HG02763 (cell line): ENCODE measurements around the gene ANO3.

Experiments
- ATAC-seq: cut with Tn5 transposase; IDR thresholded peaks from one replicate; pipeline ENCODE4 v1.9.1; 2021; ENCODE audit warnings: mild to moderate bottlenecking, moderate library complexity; ENCODE audit not compliant: unreplicated experiment

ANO3 gene

DNA sequence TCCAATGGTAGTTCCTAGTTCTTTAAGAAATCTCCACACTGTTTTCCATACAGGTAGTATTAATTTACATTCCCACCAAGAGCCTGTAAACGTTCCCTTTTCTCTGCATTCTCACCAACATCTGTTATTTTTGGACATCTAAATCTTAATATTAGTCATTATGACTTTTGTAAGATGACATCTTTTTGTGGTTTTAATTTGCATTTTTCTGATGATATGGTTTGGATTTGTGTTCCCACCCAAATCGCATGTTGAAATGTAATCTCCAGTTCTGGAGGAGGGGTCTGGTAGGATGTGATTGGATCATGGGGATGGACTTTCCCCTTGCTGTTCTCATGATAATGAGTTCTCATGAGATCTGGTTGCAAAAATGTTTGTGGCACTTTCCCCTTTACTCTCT is 151.2 kb downstream of the ANO3 start:
- no peak for ATAC-seq

DNA sequence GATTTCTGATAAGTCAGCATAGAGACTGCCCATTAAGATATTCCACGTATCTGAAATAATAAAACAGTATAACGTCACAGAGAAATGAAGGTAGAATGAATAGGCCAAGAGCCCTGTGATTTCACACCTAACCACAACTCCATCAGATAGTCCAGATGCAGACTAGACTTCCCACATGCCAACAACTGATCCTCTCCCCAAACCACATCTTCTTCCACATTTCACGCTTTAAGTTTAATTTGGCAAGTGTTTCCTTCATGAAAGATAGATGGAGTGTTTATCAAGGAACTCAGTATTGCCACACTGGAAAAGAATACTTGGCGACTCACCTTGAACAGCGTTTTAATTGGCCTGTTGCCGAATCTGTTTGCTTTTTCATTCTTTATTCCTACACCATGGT is 158.6 kb downstream of the ANO3 start:
- ATAC-seq, result no peak

DNA sequence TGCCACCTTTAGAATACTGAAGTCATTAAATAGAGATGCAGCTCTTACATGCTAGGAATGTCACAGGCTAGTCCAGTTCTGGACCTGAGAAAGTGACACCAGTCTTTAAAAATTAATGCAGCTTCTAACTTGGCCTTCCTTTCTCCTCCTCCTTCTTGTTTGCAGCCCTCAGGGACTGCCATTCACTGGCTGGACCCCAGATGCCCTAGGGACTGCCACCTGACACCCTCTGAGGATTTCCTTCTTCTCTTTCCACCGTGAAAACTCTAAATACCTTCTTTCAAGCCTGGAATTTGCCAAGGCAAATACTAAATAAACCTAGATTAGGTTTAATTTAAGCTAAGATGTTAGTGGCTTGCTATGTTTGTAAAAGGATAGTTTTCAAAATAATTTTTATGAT is 161.7 kb downstream of the ANO3 start:
- ATAC-seq, result no peak

DNA sequence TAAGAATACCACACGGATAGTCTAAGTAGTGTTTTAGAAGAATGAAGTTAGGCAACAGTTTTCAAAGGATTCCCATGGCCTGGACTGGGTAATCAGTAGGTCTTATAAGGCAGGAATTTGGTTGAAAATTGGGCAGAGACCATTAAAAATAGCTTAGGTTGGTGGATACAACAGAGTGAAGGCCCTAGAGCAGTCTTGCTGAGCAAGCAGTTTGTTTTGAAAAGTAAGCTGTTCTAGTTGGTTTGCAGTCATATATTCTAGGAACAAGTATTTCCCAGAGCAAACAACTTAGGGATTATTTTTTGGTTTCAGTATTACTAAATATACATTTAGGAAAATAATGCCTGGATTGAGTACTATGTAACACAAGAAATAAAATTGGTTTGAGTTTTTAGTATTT is 175.3 kb downstream of the ANO3 start:
- ATAC-seq, result no peak

DNA sequence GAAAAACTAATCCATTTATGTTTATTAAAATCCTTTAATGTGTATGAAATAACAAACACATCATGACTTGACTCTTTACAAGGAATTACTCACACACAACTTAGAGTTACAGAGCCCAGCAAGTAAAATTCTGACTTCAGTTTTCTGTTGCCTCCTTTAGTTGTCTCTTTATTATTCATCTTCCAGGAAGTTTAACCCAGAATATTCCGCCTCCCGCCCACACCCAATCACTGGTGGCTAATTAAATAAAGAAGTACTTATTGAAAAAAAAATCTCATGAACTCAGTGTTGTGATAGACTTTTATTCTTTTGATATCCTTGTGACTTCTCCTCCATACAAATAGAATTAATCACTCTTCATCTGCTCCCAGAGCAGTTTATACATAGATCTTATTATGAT is 178.2 kb downstream of the ANO3 start:
- ATAC-seq, result no peak

DNA sequence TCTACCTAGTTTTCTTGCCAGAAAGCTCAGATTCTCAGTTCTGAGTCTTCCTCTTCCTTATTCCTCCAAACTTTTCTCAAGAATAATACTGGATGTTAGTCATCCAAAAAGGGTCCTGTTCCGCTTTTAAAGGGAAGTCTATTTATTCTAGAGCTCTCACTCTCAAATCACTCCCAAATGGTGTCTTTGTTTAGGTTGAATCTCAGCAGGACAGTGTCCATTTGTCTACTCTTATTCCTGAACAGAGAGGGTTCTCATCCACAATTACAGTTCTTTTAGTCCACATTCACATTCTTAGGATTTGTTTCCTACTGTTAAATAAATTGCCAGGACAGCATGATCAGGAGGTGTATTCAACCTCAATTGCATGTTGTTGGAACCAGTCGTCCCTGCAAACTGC is 178.8 kb downstream of the ANO3 start:
- no peak for ATAC-seq

DNA sequence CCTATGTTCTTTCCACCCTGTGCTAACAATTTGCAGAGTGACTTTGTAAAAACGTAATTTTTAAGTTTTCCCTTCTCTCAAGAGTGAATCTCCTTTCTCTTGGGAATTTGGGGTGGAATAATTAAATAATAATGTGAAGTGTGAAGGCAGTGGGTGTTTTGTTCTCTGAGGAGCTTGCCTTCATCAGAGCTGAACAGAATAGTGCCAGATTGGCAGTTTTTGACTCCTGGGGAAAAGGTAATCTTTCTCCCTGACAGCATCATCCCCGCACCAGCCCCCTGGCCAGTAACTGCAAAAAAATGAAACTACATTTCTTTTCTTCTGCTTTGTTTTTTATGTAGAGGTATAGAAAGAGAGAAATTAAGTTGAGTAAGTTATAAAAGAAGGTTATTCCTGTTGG is 180.3 kb downstream of the ANO3 start:
- ATAC-seq, result no peak

DNA sequence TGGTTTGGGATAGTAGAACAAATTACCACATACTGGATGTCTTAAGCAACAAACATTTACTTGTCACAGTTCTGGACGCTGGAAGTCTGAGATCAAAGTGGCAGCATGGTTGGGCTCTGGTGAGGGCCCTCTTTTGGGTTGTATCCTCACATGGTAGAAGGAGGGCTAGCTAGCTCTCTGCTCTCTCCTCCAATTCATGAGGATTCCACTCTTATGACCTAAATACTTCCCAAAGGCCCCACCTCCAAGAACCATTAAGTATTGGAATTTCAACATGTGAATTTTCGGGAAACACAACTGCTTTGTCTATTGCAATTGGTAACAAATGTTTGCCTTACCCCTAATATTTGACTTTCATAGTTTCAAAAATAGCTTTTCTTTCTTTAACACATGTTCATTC is 187.5 kb downstream of the ANO3 start:
- ATAC-seq, result no peak

DNA sequence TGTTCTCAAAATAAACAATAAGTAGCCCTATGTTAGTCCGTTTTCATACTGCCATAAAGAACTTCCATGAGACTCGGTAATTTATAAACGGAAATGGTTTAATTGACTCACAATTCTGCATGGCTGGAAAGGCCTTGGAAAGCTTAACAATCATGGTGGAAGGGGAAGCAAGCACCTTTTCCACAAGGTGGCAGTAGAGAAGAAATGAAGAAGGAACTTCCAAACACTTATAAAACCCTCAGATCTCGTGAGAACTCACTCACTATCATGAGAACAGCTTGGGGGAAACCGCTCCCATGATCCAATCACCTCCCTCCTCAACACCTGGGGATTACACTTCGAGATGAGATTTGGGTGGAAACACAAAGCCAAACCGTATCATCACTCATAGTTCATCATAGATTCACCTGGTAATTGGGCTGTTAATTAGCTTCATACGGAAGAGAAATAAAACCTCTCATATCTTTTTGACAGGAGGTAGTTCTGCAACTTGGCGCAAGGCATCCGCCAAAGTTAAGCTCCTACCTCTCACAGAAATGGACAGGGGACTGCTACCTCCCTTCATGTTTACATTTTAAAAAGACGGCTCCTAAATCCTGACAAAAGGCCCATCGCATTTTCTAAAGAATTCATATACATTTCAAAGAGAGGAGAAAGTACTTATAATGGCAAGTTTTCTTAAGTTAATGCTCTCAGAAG is 191.1 kb downstream of the ANO3 start:
- no peak for ATAC-seq

DNA sequence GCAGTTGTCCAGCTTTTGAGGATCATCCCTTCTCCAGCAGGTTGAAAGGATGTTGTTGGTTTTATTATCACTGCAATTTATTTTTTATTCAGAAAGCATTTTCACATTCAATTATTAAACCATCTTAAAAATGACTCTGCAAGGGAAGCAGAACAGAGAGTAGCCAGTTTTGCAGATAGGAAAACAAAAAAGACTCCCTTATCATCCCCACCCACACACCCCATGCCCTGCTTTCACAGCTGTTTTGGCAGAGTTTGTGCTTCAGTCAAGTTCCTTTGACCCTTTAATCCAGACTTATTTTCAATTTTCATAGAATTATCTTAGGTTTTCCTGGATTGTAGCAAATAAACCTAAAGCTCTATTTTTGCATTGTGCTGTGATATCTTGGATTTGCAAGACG is 195.8 kb downstream of the ANO3 start:
- ATAC-seq, result no peak

DNA sequence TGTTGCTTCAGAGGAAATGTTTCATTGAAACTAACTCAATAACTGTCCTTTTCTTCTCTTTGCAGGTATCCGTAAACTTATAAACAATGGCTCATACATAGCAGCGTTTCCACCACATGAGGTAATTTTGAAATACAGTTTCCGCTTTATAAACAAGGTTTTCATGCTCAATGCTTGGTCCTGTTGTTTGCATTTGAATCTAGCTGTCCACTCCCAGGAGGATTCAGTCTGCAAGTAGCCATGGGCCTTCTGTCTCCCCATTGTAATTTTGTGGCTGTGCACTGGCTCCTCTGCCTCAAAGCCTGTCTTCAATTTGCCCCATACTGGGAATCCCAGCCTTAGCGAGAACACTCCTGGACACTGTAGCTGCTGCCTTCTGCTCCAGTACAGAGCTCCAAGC is 205.4 kb downstream of the ANO3 start:
- ATAC-seq, result no peak

DNA sequence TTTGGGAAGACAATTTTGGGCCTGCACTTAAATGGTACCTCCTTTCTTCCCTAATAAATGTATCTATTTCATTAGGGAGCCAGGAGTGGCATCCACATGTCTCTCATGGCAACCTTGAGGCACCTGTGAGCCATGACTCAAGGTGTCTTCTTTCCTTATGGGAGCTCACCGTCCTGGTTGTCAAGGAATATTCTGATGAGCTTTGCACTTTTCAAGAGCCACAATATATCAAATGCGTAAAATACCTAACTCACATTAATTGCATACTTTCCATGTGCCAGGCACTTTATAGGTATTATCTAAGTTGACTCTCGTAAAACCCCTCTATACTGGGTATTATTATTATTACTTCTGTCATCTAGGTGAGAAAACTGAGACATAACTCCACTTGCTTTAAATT is 207.6 kb downstream of the ANO3 start:
- no peak for ATAC-seq

DNA sequence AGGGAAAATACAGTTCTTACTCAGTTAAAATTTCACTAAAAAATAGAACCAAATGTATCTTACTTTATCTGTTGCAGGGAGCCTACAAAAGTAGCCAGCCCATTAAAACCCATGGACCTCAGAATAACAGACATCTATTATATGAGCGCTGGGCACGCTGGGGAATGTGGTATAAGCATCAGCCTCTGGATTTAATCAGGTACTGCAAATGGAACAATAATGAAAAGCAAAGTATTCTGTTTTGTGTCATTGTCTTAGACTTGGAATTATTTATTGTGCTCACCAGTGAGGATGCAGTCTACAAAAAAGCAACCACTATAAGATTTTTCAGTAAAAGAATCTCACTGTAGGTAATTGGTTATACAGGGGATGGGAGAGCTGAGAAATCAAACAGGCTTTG is 209.9 kb downstream of the ANO3 start:
- ATAC-seq, result no peak

DNA sequence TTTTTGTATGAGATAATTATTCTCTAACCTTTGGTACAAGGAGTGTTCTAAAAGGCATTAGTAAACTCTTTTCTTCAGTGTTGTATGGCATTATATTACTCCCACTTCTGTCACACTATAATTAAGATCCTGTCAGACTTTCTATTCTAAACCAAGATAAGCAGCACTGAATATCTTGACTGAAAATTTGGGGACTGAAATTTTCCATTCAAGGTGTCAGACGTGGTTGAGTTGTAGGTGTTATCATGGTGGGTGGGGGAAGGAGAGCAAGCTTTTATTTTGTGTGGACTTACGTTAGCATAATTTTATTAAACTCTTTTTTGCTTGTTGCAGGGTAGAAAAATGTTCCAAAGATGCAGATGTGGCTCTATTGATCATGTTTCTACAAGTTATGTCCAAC is 217.2 kb downstream of the ANO3 start:
- no peak for ATAC-seq

DNA sequence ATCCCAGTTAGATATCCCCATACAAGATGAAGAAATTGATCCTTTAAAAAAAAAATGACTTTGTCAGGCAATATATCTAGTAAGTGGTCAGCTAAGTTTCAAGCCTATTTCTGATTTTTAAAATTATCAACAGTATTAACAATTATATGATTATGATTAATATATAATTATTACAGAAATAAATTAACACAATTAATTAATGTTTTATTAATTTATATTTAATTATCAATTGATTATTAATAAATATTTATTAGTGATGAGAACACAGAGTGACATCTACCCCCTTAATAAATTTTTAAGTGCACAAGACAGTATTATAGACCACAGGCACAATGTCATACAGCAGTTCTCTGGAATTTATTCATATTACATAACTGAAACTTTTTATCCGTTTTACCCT is 218.1 kb downstream of the ANO3 start:
- no peak for ATAC-seq

DNA sequence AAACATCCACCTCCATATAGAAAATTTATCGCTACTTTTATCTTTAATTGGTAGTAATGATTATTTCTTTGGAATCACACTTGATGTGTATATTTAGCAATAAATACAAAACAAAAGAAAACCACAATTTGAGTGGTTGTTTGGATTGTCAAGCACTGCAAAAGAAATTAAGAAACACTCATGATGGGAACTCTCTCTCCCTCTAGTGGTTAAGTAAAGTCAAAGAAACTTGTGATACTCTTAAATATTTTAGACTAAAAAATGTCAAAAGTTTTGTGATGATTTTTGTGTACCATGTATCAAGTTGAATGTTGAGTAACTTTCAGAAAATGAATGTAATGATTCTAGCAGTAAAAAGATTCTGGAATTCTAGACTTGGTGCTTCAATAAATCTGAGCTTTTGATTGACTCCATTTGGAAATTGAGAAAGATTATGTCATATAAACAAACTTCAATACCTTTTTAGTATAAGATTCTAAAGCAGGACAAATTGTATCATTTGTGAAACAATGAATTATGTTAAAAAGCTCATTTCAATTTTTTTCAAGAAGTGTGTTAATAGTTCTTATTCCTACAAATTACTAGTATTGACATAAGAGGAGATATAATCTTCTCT is 219.4 kb downstream of the ANO3 start:
- no peak for ATAC-seq

DNA sequence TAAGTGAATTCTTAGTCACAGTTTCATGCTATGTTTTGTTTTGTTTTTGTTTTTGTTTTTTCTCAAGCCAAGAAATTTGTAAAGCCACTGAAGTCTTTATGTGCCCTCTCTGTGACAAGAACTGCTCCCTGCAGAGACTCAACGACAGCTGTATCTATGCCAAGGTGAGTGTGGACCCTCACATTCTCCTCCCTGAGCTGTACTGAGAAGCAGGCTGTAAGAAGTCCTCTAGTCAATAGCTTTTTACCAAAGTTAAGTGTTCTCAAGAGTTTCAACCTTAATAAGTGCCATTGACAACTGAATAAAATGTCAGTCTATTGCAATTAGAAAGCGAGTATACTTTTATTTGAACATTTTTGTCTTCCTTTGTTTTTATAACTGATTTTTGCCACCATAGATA is 221.3 kb downstream of the ANO3 start:
- no peak for ATAC-seq

DNA sequence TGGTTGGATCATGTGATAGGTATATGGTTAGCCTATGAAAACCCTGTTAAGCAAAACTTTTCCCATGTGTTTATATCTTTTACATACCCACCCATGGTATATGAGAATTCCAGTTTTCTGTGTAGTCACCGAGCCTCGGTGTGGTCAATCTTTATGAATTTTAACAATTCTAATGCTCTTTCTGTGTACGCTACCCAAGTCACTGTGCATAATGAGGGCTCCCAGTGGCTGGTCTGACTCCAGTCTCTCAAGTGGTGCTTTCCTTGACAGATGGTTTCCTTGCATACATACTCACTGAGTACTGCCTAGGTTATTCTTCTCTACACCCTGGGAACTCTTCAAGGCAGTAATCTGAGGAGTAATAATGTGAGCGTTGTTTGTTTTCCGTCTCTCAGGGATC is 222.5 kb downstream of the ANO3 start:
- ATAC-seq, result no peak

DNA sequence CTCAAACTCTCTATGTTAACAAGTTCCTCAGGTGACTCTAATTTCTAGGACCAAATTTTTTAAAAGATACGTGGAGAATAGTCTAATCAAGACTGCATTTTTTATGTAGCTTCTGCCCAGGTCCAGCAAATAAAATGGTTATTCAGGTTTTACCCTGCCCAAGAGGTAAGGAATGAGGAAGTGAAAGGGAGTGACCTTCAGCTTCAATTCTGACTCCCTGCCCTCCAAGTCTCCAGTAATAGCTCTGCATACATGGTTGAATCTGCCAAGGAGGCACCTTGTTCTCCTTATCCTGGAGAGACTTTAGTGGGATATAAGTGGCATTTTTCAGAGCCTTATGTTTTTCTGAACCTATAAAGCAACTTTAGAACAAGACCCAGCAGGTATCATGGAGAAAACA is 224.7 kb downstream of the ANO3 start:
- no peak for ATAC-seq

DNA sequence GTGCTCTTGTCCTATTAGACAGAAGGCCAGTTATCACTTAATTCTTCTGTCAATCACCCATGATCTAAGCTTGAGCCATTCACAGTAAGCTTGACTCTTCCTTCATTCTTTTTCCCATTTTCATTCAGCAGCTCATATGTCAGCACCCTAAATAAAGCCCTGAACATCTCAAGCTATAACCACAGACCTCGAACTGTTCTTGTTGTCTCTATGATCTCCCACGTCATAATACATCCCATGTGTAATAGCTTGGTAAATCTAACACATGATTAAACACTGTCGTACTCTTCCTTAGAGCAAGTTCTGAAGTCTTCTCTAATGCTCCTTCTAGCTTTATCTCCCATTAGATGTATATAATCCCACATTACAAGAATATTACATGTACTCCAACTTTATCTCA is 225.7 kb downstream of the ANO3 start:
- no peak for ATAC-seq

DNA sequence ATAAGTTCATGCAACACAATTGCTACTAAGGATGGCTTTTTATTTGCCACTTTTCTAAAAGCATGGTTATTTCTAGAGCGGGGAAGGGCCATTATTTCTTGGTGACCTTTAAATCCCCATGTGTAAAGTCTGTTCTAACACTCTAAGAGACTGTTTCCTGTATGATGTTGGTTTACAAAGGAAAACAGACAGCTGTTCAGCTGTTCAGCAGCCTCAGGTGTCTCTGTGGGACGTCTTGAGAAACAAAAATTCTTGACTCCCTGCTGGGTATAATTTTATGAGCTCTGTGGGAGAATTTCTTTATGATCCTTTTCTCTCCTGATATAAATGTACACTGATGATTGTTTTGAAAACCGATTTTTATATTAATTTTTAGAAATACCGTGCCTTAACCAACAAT is 226.3 kb downstream of the ANO3 start:
- ATAC-seq, result no peak

DNA sequence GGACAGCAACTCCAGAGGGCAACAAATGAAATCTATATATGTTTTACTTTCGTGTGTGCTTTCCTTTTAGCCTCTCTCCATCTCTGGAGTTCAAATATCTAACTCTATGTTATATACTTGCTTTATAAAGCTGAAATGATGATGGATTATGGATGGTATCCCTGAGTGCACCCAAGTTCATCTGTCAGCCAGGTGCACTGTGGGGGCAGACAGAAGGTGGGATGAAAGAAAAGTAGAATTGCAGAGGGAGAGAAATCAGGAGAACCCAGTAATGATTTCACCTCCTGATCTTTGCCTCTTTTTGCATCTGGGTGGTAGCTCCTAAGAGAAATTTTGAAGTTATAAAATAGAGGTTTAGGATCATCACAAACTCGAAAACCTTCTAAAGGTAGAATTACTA is 237.7 kb downstream of the ANO3 start:
- no peak for ATAC-seq
